ENCODE results near the gene ATXN2. TPM values are rescaled to one million over a fixed set of nuclear protein-coding genes. Genes with fewer than 3 reads are reported as not detected.

The ATXN2 gene
- total and polyA plus RNA-seq, 2 of the 4 experiments (the other 2 are of a cell fraction): 12.4 to 66.5 TPM

DNA sequence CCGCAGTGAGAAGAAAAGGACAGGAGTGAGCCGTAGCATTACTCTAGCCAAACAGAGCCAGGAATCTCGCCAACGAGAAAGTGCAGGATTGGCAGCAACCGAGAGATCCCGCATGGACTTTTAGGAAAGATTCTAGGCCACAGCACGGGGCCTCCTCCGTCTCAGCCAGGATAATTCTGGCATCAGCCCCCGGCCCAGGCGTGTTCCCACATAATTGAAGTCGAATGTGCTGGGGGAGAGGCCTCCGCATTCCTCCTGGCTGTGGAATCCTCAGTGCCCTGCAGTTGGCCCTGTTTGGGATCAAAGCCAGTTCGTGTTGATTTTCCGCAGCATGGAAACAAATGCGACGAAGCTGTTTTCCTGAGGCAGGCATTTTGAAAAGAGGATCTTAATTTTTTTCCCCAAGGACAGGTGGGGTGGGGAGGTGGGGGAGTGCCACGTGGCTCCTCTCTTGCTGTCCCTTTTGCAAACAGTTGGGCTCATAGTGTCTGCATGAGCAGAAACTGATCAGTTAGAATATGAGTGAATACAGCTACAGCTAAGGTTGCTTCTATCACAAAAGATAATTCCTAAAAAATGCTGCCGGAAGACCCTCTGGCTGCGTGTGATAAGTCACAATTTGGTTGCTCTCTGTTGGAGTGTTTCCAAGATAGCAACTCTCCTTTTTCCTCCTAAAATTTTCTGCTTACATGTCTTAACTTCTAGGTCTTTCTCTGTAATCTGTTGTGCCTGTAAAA, 37.3 kb upstream of the ATXN2 start:
- no peak overlapping the region for H2BK15ac ChIP-seq (ENCODE audit: low read depth, low read length)
- no peak overlapping the region for H2AK5ac ChIP-seq (ENCODE audit: low read depth, low read length)
- ChIA-PET POLR2A (ENCODE audit: unreplicated experiment) (no interaction called here), CTCF (no interaction called here)
- H3K9ac ChIP-seq (ENCODE audit: low read depth, low read length): peak overlapping the region; percentile 12
- no peak overlapping the region for H3K56ac ChIP-seq (ENCODE audit: extremely low read depth, insufficient read depth, low read length)
- H4K20me1 ChIP-seq (ENCODE audit: insufficient read depth, low read length): no peaks in the 10 kb centered on the region
- peak overlapping the region; percentile 70 for H3K4me2 ChIP-seq (ENCODE audit: low read depth, low read length)
- H4K91ac ChIP-seq (ENCODE audit: insufficient read depth, low read depth, low read length): no peak overlapping the region
- DNase-seq (peak; percentile 54), ATAC-seq (ENCODE audit: low read depth) (peak; percentile 66)
- H3K14ac ChIP-seq (replicated peaks; ENCODE audit: low read depth, low read length): peak overlapping the region; percentile 36; the same call in 1 of the 2 replicates
- 15% methylated on average over 6 of the region's 19 CpGs; no CpG with 5 or more reads in 1 of the 2 experiments for WGBS, 2 experiments (ENCODE audit: extremely low coverage in 2 of 2, insufficient read length in 1 of 2)
- no peak overlapping the region for H3K23ac ChIP-seq (ENCODE audit: low read depth, low read length)
- peak overlapping the region; percentile 65 for H2AFZ ChIP-seq (replicated peaks; ENCODE audit: low read length, poor library complexity)
- peaks cover 0 to 9% of the 10 kb centered on the region in 2 experiments; a peak in 2 of 4 replicates for H3K79me1 ChIP-seq (ENCODE audit: low read depth in 1 of 2, low read length in 2 of 2)
- no TSS peak for BruUV-seq (replicated peaks)
- no peak overlapping the region for H2BK20ac ChIP-seq (ENCODE audit: low read depth, low read length)
- H2BK5ac ChIP-seq (ENCODE audit: low read depth, low read length, poor library complexity, severe bottlenecking): no peak overlapping the region
- H3K36me3 ChIP-seq (ENCODE audit: control insufficient read depth, insufficient read depth, low read length): peaks cover 2% of the 10 kb centered on the region; the same call in 1 of the 2 replicates
- peak overlapping the region; percentile 38 for H2BK120ac ChIP-seq (ENCODE audit: low read depth, low read length)
- H2AK9ac ChIP-seq (replicated peaks; ENCODE audit: low read depth, low read length, poor library complexity): peak overlapping the region; percentile 11
- in situ Hi-C loops (cut with MboI; ENCODE audit: low sequenced_read_pairs) (no loop called here), intact Hi-C loops (cut with micrococcal nuclease) (no loop called here), dilution Hi-C loops (cut with HindIII; ENCODE audit: low sequenced_read_pairs, unreplicated experiment) (no loop called here)
- H4K5ac ChIP-seq (ENCODE audit: low read depth, low read length): peak overlapping the region; percentile 26
- TF ChIP-seq MXI1 (IDR thresholded peaks at IDR 0.05; ENCODE audit: borderline replicate concordance, low read depth, low read length): 0 out of 2 replicates have a peak, but pooled peaks have one; percentile 13
- no peak for TF ChIP-seq BHLHE40 (IDR thresholded peaks at IDR 0.05; ENCODE audit: low read depth, low read length)
- H4K8ac ChIP-seq (ENCODE audit: low read depth in 2 of 2, low read length in 2 of 2): peak overlapping the region; percentile 28 to 55; a peak in 2 of 4 replicates
- H3K4ac ChIP-seq (ENCODE audit: low read depth, low read length): peak overlapping the region; percentile 34; the same call in 1 of the 2 replicates
- H3K9me3 ChIP-seq (ENCODE audit: control insufficient read depth, insufficient read depth, low read length): no peaks in the 10 kb centered on the region
- 0 out of 2 replicates have a peak, but pooled peaks cover 3% of the 10 kb centered on the region for H3K9me1 ChIP-seq (ENCODE audit: insufficient read depth, low read length)
- peak overlapping the region; percentile 61 for H3K18ac ChIP-seq (ENCODE audit: low read depth, low read length)
- H3K27ac ChIP-seq (ENCODE audit: insufficient read depth, low read length): peak overlapping the region; percentile 34
- H3K4me1 ChIP-seq (ENCODE audit: control insufficient read depth, insufficient read depth, low read length): peaks cover 13% of the 10 kb centered on the region
- H3K27me3 ChIP-seq (ENCODE audit: control insufficient read depth, insufficient read depth, low read length): no peaks in the 10 kb centered on the region
- H3K4me3 ChIP-seq (ENCODE audit: insufficient read depth, low read depth, low read length): no peak overlapping the region
